CD4-positive, alpha-beta T cell treated with Interleukin-21 for 1 hour (primary cell): ENCODE measurements around the gene CT45A6.
"Not testable (repeated sequence)": the region's sequence is repeated elsewhere in the genome, so short reads cannot be mapped to it uniquely, and the experiment has no call there.

Experiments used
- DNase-seq: peaks from one replicate; pipeline ENCODE4 v3.0.0-alpha.2; 2020

Gene CT45A6

DNA sequence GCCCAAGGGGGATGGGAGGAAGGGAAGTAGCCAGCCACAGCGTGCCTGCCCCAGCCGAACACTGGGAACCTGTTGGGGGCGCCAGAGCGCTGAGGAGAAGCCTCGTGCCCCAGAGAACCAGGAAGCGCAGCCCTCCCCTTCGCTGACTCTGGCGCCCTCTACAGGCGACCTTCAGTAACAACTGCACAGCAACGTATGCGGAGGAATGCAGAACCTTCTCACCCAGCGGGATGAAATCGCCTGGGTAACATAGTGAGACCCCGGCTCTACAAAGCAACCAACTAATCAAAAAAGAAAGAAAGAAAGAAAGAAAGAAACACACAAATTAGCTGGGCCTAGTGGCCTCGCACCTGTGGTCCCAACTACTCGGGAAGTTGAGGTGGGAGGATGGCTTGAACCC lies at the start of gene CT45A6:
CT45A6 (minus strand) TSS at position 101 of the 400 bp plus-strand sequence. CDS start 3,794 bp downstream, outside the sequence.
- not testable (repeated sequence) for DNase-seq

GRCh38 chrX:135837180-135837579 lies 34.6 kb upstream of the CT45A6 start, which contains the start of gene CT45A7:
CT45A7 (minus strand) TSS chrX:135837280; CDS start chrX:135833533, 3,747 bp downstream.
- not testable (repeated sequence) for DNase-seq

DNA sequence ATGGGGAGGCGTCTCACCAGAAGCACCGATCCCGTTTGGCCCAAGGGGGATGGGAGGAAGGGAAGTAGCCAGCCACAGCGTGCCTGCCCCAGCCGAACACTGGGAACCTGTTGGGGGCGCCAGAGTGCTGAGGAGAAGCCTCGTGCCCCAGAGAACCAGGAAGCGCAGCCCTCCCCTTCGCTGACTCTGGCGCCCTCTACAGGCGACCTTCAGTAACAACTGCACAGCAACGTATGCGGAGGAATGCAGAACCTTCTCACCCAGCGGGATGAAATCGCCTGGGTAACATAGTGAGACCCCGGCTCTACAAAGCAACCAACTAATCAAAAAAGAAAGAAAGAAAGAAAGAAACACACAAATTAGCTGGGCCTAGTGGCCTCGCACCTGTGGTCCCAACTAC lies 17.3 kb upstream of the CT45A6 start, which contains the start of gene CT45A2:
CT45A2 (minus strand) TSS at position 101 of the 400 bp plus-strand sequence. CDS start 3,747 bp downstream, outside the sequence.
- not testable (repeated sequence) for DNase-seq

DNA sequence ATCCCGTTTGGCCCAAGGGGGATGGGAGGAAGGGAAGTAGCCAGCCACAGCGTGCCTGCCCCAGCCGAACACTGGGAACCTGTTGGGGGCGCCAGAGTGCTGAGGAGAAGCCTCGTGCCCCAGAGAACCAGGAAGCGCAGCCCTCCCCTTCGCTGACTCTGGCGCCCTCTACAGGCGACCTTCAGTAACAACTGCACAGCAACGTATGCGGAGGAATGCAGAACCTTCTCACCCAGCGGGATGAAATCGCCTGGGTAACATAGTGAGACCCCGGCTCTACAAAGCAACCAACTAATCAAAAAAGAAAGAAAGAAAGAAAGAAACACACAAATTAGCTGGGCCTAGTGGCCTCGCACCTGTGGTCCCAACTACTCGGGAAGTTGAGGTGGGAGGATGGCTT lies 17.2 kb downstream of the CT45A6 start, which contains the start of gene CT45A5:
CT45A5 (minus strand) TSS at position 101 of the 400 bp plus-strand sequence. CDS start 3,774 bp downstream, outside the sequence.
- DNase-seq, result not testable (repeated sequence)

DNA sequence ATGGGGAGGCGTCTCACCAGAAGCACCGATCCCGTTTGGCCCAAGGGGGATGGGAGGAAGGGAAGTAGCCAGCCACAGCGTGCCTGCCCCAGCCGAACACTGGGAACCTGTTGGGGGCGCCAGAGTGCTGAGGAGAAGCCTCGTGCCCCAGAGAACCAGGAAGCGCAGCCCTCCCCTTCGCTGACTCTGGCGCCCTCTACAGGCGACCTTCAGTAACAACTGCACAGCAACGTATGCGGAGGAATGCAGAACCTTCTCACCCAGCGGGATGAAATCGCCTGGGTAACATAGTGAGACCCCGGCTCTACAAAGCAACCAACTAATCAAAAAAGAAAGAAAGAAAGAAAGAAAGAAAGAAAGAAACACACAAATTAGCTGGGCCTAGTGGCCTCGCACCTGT lies 34.5 kb downstream of the CT45A6 start, which contains the start of gene CT45A3:
CT45A3 (minus strand) TSS at position 101 of the 400 bp plus-strand sequence. CDS start 3,747 bp downstream, outside the sequence.
- not testable (repeated sequence) for DNase-seq

GRCh38 chrX:135744739-135745138 lies 57.8 kb downstream of the CT45A6 start:
- DNase-seq, result not testable (repeated sequence)
